ENCODE results near the gene PMFBP1.
"Not testable (repeated sequence)": the region's sequence is repeated elsewhere in the genome, so short reads cannot be mapped to it uniquely, and the experiment has no call there.

The PMFBP1 gene

GRCh38 chr16:72107371-72107770 lies 64.6 kb downstream of the PMFBP1 start:
- no peak for DNase-seq (ENCODE audit: low read depth)

DNA sequence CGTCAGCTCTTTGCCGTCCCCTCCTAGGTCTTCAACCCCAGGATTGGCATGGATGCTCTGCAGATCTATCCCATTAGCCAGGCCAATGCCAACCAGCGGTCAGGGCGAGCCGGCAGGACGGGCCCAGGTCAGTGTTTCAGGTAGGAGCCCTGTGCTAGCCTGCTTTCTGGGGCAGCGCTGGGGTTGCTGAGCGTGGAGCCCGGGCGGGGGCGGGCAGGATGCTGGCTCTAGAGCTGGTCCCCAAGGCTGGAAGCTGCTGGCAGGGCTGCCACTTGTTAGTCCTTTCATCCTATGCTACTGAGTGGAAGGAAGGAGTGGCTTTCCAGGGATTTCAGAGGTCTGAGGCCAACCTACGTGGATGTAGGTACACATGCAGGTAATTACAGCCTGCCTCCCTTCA lies 66.0 kb downstream of the PMFBP1 start:
- no peak for DNase-seq (ENCODE audit: low read depth)

DNA sequence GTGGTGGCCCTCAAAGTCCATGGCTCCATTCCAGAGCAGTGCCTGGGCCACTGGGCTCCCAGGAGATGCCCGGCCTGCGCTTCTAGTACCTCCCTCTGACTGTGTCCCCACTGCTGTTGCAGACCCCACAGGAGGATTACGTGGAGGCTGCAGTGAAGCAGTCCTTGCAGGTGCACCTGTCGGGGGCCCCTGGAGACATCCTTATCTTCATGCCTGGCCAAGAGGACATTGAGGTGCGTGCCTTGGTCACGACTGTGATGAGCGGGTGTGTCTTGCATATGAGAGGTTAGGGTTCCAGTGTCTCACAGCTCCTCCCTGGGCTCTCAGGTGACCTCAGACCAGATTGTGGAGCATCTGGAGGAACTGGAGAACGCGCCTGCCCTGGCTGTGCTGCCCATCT lies 67.0 kb downstream of the PMFBP1 start:
- no peak for DNase-seq (ENCODE audit: low read depth)

DNA sequence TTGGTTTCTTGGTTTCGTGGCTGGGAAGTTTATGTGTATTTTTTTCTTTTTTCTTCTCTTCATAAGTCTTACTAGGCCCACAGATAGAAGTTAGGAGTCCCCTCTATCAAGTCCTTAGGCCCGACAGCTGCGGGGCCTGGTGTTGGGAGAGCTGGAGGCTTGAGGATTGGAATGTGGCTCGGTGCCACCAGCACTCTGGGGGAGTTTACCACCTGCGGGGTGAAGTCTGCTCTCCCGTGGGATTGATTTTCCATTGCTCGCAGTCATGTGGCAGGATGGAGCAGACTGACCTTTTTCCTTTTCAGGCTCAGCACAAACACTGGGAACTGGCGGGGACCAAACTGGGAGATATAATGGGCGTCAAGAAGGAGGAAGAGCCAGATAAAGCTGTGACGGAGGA lies 70.8 kb downstream of the PMFBP1 start:
- DNase-seq (ENCODE audit: low read depth): no peak

GRCh38 chr16:72099377-72099818 lies 72.6 kb downstream of the PMFBP1 start:
- peak; percentile 14 for DNase-seq (ENCODE audit: low read depth)

DNA sequence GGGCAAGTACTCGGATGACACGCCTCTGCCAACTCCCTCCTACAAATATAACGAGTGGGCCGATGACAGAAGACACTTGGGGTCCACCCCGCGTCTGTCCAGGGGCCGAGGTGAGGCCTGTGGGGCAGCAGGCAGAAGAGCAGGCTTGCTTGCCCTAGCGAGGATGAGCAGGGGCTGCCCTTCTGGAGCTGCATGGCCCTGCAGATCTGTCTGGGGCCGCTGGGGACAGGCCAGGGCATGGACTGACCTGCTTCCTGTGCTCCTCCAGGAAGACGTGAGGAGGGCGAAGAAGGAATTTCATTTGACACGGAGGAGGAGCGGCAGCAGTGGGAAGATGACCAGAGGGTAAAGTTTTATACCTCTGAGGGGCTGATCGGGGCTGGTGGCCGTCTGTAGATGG lies 73.0 kb downstream of the PMFBP1 start:
- no peak for DNase-seq (ENCODE audit: low read depth)

GRCh38 chr16:72094266-72094610 lies 77.7 kb downstream of the PMFBP1 start:
- DNase-seq (ENCODE audit: low read depth): peak; percentile 46

DNA sequence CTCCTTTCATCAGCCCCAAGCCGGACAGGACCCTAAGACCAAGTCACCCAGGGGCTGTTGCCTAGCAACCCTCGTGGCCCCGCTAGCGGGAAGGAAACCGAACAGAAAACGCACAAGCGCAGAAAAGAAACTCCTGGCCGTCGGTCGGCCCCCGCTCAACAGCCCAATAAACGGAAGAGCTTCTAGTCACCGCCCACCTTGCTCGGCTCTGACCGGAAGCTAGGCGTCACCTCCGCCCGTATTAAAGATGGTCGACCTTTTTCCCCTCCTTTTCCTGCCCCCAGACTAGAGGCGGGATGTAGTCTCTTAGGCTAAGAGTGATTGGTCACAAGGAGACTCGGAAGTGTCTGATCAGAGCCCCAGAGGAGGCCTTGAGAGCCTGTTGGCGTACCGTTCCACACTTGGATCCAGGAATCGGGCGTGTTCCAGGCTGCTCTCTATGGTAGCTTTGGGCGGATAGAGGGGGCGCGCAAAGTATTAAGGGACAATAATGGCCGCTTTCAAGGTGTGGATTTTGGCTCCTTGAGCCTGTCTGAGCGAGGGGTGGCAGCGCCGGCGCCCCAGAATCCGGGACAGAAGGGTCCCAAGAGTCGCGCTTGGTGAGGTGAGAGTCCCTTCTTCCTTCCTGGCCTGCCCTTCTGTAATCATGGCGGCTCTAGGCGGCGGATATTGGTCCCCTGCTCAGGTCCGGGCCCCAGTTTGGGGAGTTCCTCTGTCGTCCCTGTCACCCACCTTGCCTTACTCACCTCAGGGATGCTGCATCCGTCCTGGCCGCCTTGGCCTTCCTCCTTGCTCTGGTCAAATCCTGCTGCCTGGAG lies 78.3 kb downstream of the PMFBP1 start, which contains the start of the genes DHX38 and TXNL4B:
DHX38 (plus strand) TSS at position 400 of the 818 bp plus-strand sequence. CDS start 2,311 bp downstream, outside the sequence.
TXNL4B (minus strand) TSS at position 173 of the 818 bp plus-strand sequence. CDS start 2,871 bp downstream, outside the sequence.
- peak; percentile 88 for DNase-seq (ENCODE audit: low read depth)

DNA sequence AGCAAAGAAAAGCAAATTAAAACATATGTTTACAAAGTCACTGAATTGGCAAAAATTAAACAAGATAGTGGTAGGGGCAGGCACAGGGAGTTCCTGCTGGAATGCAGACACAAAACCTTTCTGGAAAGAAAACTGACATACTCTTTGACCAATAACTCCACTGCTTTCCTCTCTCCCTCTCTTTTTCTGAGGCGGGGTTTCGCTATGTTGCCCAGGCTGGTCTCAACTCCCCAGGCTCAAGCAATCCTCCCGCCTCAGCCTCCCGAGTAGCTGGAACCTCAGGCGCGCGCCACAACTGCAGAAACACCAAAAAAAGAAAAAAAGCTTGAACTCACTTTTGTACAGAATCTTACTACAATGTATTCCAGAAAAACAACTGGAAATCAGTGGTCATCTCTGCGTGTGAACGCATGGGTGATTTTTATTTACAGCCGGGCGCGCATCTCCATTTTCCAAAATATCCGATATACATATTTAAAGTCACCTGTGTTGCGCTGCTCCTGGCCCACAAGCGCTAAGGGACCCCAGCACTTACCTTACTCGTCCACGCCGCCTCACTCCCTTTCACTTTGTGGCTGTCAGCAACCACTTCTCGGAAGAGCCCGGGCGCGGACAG lies 79.0 kb downstream of the PMFBP1 start:
- DNase-seq (ENCODE audit: low read depth): no peak

DNA sequence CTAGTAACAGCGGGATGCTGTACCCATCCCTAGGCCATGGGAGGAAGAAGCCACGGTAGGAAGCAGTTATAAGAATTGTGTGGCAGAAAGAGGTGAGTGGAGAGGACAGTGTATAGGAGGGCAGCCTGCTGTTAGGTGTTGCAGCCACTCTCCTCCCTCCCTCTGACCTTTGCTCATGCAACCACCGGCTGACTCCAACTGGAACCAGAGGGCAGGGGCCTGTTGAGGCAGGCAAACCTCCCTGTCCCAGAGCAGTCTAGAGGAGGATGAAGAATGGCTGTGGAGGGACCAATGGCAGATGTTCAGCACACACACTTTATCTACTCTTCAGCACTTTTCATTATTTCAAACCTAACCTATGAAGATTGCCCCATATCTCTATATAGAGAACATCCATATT lies 80.7 kb downstream of the PMFBP1 start:
- no peak for DNase-seq (ENCODE audit: low read depth)

GRCh38 chr16:72085002-72085401 lies 87.0 kb downstream of the PMFBP1 start:
- DNase-seq (ENCODE audit: low read depth): no peak

DNA sequence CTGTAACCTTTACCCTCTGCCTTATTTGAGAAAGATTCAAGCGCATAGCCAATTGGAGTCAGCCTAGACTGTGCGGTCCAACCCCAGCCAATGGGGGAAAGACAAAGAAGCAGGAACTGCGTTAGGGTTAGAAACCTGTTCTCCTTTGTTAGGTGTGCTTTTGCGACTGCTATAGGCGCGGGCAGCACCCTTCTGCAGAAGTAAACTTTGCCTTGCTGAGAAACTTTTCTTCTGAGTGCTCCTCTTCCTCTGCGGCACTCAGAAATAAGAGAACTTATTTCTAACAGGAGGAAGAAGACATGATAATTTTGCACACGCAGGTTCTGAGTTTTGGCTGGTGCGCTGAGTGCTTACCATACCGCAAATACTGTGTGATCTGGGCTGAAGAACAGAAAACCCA lies 87.5 kb downstream of the PMFBP1 start:
- DNase-seq (ENCODE audit: low read depth): no peak

DNA sequence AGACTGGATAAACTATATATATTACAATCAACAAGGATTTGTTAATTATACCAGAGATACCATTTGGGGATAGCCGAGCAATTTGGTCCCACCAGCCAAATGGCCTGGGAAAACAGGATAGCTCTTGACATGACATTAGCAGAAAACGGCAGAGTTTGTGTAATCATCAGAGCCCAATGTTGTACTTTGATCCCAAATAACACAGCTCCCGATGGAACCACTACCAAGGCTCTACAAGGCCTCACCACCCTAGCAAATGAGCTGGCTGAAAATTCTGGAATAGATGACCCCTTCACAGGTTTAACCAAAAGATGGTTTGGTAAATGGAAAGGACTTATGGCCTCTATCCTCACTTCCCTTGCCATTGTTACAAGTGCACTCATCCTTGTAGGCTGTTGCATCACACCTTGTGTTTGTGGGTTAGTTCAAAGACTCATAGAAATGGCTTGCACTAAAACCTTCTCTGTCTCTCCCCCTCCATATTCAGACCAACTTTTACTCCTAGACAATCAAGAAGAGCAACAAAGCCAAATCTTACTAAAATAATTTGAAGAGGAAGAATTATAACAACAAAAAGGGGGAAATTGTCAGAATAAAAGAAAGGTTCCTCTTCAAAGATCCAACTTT lies 88.1 kb downstream of the PMFBP1 start:
- DNase-seq (ENCODE audit: low read depth): no peak

GRCh38 chr16:72076991-72077706 lies 94.8 kb downstream of the PMFBP1 start:
- DNase-seq (ENCODE audit: low read depth): not testable (repeated sequence)

DNA sequence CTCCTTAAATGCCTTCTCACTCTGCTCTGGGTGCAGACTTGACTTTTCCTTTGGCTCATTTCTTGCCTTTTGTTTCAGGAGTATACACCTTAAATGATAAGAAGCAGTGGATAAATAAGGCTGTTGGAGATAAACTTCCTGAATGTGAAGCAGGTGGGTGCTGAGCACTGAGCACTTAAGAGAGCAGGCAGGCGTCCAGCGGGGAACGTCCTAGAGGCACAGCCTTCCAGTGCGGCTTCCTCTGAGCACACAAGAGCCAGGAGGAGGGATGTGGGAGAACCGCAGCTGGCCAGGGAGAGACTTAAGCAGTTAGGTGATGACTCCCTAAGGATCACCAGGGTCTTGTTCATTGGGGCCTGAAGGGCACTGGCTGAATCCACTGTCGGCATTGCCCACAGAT lies 96.9 kb downstream of the PMFBP1 start:
- not testable (repeated sequence) for DNase-seq (ENCODE audit: low read depth)

DNA sequence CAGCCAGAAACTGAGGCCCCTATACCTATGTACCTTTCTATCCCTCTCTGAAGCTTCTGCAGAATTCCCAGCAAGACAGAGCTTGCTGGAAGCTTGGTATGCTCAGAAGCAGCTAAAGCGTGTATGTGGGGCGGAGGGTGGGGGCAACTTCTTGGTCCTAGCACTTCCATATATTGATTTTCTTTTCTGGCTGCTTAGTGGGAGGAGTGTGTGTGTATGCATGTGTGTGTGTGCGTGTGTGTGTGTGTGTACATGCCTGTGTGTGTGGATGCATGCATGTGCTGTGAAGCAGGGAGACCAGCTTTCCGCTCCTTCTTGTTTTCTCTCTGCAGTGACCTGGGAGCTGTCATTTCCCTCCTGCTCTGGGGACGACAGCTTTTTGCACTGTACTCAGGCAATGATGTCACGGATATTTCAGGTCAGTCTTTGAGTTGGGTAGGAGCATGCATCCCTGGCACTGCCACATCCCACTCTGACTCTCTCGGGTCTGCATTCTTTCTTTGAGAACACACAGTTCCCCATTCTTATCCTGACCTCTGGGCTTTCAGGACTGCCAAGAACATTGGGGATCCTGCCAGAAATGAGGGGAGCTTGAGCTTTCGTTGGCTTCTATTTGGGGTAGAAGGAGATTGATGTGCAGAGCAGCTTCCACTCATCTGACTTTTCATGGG lies 98.3 kb downstream of the PMFBP1 start:
- DNase-seq (ENCODE audit: low read depth): no peak

DNA sequence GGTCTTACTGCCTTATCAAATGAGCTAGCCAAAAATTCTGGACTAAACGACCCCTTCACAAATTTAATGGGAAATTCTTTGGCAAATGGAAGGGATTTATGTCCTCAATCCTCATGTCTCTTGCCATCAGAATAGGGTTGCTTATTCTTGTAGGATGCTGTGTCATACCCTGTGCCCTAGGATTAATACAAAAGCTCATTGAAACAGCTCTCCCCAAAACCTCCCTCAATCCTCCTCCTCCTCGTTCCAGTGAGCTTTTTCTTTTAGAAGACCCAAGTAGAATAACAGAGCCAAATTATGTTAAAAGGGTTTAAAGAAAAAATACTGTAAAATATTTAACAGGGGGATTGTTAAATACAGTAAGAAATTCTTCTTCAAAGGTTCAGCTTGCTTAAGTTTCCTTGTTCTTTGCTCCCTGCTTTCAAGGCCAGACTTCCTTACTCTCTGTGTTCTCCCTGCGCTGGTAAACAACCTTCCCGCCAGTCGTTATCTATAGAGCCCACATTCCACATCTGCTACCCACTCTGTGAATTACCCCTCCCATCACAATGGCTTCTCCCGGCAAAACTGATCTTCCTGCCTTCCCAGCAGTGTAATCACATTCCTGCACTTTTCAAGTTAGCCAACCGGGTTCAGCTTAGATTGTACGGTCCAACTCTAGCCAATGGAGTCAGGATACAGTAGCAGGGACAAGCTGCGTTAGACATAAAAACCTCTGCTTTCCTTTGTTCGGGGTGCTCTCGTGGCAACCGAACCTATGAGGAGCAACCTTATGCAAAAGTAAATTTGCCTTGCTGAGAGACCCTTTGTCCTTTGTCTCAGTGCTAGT lies 99.2 kb downstream of the PMFBP1 start:
- DNase-seq (ENCODE audit: low read depth): no peak
